Left forelimb (tissue), 1 donor: Measurements from ENCODE around the gene RAB40B.

Source experiments
- DNase-seq: peaks from one replicate; pipeline ENCODE4 v3.0.0-alpha.2; 2018; ENCODE audit warnings: low spot score

Gene RAB40B

DNA sequence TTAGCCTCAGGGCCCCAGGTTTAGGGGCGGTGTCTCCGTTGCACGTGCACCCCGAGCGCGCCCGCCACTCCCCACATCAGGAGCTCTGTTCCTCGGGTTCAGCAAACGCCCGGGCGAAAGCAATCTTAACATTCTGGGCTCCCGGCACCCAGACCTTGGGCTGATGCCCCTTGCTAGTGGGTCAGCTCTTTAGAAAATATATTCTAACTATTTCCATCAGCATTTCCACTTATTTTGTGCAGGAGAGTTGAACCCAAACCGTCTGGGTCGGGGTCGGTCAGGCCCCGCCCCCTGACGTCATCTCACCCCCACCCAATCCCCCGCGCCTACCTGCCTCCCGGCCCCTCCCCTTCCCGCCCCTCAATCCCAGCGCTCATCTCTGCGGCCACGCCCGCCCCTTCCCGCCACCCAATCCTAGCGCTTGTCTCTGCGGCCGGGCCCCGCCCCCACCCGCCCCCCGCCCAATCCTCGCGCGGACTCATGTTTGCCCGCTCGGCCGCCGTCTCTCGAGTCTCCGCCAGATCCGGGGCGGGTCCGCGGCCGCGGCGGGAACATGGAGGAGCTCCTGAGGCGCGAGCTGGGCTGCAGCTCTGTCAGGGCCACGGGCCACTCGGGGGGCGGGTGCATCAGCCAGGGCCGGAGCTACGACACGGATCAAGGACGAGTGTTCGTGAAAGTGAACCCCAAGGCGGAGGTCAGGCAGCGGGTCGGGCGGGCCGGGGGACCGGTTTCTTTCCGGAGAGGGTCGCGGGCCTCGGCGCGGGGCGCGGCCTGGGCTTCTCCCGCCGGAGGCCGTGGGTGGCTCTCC is 17.9 kb upstream of the RAB40B start, which contains the start of gene FN3KRP:
Gene FN3KRP, plus strand, starts transcription at position 504 of the 808 bp plus-strand sequence. Its CDS starts 50 bp downstream, at position 554.
- DNase-seq, result peak; percentile 98

- no peak for DNase-seq
Measured at GRCh38 chr17:82713071-82713723, 14.7 kb upstream of the RAB40B start.

DNA sequence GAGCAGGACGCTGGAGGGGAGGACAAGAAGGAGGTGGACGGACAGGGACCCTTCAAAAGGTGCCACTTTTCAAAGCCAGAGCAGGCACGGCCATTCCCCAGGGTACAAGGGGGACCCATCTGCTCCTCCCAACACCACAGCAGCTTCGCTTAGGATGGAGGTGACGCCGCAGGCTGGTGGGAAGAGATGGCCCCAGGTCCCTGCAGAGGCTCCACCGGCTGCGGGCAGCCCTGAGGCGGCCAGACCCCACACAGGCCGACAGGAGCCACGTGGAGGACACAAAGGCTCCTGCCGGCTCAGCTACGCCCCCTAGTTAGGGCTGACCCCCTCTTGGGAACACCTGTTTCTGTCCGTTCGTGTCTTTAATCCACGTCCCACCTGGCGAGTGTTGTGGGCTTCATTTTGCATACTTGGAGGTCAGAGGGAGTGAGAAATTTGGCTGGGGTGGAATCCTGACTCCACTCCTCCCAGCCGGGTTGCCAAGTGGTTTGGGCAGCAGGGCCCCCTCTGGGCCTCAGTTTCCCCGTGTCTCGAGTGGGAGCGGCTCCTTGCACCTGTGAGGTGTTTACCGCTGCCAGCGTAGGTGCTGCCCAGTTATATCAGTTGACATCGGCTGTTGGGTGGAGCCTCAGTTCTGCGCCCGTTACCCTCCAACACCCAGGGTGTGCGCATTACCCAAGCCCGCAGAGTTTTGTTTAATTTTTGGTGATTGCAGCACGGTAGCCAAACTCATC is 12.2 kb upstream of the RAB40B start:
- DNase-seq, result no peak

DNA sequence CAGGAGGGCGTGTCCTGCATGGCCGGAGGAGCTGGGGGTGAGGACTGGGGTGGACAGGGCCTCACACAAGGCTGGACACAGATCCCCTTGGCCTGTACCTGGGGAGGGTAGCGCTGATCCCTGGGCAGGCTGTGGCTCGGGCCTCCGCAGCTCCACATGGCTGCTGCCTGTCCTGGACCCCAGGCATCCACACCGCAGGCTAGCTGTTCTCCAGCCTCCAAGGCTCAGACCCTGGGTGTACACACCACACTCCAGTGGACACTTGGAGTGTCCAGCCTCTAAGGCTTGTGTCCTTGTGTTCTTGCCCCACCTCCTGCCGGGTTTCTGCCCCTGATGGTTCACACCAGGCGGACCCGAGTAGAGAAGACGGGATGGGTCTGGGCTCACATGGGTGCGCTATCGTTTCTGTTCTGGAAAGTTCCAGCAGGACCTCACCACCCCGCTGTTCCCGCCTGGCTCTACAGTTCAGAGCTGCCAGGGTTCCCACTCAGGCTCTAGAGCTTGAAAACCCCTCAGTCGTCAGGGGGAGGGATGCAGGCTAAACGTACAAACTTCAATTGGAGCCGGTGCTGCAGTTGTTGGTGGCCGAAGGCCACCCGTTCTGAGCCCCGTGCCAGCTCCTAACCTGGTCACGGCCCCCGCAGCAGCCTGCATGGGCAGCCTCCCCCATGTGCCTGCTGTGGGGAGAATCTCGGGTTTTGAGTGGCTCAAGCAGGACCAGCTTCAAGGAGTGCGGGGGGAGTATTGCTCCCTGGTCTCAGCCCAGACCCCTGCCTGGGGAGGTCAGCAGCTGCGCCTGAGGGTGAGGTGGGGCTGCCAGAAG is 11.4 kb upstream of the RAB40B start:
- DNase-seq, result no peak

GRCh38 chr17:82709024-82709675 is 10.7 kb upstream of the RAB40B start:
- DNase-seq, result no peak

DNA sequence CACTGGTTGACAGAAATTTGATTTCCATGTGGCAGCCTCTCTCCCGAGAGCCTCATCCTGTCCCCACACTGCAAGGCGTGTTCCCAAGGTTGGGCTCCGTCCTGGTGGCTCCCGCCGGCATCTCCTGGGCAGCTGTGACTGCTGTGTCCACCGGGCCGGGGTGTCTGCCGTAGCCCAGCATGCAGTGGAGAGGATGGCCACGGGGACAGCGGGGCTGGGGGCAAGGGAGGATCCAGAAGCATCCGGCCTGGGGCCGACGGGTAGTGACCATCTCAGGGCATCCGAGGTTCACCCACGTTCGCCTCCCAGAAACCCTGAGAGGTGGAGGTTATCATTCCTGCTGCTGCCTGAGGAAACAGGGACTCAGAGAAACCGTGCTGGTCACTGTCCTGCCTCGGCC is 7.3 kb upstream of the RAB40B start:
- no peak for DNase-seq

GRCh38 chr17:82704886-82705285 is 6.4 kb upstream of the RAB40B start:
- no peak for DNase-seq

DNA sequence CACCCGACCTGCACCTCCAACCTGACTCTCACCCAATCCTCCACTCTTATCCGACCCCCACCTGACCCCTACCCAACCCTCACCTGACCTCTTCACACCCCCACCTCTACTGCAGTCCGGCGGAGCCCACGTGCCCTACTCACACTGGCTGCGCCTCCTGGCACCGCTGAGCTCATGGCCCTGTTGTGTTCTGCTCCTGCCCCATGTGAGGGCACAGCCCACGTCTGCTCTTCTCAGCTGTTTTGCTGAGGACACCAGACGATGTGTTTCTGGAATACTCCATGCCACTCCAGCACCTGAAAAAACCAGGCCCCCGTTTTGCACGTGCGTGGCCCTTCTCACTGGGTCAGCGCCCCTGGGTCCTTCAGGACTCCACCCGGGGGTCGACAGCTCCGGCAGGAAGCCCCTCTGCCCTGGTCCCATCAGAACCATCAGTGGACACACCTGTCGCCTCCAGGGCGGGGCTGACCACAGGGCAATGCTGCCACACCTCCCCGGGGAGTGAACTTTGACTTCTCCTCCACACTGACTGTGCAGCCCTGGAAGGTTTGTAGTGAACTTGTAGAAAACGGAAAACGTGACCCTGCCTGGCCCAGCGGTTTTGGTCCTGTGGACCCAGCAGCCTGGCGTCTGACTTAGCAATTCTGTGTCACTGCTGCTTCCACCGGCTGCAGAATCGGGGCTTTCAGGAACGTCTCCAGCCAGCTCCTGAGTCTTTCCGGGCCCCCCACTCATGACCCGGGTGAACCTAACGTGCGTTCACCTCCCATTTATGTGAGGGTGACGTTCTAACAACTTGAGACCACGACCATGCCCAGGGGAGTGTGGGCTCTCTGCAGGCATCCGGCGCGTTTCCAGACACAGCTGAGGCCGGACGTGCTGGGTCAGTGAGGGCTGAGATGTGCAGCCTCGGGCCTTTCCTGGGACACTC is 5.7 kb upstream of the RAB40B start:
- DNase-seq, result no peak

- no peak for DNase-seq
Measured at GRCh38 chr17:82703036-82703745, 4.7 kb upstream of the RAB40B start.

DNA sequence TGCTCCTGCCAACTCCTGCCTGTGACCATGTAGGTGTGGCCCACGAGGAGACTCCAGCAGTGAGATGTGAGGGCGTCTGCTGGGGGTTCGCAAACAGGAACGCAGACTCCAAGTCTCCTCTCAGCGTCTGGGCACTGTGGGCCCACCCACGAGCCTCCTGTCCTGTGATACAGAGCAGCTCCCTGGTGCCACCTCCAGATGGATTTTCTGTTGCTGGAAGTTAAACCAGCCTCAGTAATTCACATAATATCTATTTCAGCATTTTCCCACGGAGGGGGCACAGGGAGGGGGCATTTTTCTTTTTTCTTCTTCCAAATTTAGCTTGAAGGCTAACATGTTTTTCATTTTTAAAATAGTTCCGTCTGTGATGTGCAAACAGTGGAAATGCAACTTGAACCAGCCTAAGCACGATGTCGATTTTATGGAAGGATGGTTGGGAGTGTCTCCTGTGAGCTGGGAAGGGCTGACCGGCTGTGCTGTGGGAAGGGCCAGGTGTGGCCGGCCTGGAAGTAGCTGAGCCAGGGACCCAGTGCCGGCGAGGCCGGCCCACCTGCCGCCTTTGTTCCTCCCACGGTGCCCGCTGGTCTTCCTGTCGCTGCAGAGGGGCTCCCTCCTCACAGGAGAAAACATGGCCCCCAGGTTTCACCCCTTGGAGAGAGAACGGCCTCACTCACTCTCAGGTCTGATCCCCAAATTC is 3.9 kb upstream of the RAB40B start:
- DNase-seq, result no peak

- no peak for DNase-seq
Measured at GRCh38 chr17:82699551-82699950, 1.1 kb upstream of the RAB40B start.

GRCh38 chr17:82698974-82699442 is 510 bp upstream of the RAB40B start:
- DNase-seq, result peak; percentile 65

DNA sequence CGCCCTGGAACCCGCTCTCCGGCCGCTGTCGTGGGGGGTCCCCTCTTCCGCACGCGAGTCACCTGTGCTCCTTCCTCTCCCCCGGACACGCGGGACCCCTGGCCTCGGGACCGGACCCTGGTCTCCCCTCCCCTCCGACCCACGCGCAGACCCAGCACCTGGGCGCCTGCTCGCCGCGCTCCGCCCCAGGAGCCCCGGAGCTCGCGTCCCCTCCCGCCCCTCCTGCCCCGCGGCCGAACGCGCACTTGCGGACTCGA is 762 bp downstream of the RAB40B start:
- no peak for DNase-seq

GRCh38 chr17:82696916-82697807 is 1.3 kb downstream of the RAB40B start:
- no peak for DNase-seq

DNA sequence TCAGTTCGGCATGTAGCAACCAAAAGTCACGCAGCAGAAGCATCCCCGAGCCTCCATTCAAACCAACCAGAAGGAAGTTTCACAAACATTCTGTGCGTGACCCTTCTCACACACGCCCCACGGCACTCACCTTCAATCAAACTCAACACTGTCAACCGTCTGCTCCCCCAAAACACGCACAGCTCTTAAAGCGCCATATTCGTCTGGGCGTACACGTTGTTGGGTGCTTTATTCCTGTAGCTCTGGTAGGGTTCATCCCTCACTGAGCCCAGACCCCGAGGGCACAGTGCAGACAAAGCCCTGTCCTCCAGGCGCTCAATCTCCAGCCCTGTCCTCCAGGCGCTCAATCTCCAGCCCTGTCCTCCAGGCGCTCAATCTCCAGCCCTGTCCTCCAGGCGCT is 2.2 kb downstream of the RAB40B start:
- no peak for DNase-seq

DNA sequence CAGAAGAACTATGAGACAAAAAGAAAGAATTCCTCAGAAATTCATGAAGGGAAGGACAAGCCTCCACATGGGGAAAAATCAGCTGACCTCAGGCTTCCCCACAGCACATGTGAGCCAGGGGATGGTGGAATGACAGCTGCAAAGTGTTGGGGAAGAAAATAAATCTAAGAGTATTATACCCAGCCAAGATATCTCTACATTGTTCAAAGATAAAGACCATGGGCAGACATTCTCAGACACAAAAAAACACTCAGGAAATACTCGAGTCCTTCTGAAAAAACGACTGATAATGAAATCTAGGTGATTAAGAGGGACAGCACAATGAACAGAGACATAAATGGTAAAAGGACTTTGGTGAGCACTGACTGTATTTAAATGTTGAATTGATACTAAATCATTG is 3.9 kb downstream of the RAB40B start:
- no peak for DNase-seq

- no peak for DNase-seq
Measured at GRCh38 chr17:82693168-82693867, 5.2 kb downstream of the RAB40B start.
